Measurements from ENCODE around the gene APBA1.

DNA sequence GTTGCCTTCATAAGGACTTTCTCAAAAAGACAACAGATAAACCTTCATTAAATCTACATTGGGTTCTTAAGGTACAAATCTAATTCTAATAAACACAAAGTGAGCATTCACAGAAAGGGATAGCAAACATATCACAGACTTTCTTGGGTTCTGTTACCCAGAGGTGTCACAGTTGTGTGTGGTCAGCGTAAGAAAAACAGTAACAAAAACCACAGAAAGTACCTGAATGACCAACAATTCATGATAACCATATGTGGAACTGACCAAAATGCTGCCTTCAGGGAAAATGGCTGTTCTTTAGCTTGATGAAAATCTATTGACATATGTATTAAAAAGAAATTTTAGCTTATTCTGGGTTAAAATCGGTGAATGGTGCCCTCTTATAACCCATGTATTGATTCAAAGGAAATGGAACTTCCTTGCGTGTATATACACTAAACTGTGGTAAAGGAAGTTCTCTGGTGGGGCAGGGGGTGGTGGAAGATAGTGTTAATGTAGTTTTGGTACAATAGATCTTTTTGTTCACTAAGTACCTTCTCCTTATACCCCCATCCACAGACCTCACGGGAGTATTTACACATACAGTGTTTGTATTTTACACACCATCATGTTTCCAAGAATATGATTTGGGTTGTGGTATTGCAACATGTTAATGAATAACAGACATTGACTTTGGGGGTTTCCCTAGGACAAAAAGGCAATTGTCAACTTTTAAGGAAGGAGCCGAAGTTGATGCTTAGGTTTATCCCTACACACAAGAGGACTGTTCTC is 152.5 kb downstream of the APBA1 start:
- TF ChIP-seq POLR2AphosphoS5 (IDR thresholded peaks at IDR 0.05), result no peak
- TF ChIP-seq, protein P1, sequence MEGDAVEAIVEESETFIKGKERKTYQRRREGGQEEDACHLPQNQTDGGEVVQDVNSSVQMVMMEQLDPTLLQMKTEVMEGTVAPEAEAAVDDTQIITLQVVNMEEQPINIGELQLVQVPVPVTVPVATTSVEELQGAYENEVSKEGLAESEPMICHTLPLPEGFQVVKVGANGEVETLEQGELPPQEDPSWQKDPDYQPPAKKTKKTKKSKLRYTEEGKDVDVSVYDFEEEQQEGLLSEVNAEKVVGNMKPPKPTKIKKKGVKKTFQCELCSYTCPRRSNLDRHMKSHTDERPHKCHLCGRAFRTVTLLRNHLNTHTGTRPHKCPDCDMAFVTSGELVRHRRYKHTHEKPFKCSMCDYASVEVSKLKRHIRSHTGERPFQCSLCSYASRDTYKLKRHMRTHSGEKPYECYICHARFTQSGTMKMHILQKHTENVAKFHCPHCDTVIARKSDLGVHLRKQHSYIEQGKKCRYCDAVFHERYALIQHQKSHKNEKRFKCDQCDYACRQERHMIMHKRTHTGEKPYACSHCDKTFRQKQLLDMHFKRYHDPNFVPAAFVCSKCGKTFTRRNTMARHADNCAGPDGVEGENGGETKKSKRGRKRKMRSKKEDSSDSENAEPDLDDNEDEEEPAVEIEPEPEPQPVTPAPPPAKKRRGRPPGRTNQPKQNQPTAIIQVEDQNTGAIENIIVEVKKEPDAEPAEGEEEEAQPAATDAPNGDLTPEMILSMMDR (IDR thresholded peaks at IDR 0.05), result no peak

Measured in esophagus muscularis mucosa (tissue), 3 donors.